B cell (primary cell): Measurements from ENCODE around the gene FMOD. TPM values are rescaled to one million over a fixed set of nuclear protein-coding genes. Genes with fewer than 3 reads are reported as not detected.
A peak's percentile ranks its signal among the peaks of the same experiment; 100 is the strongest.
"Not testable (repeated sequence)": the region's sequence is repeated elsewhere in the genome, so short reads cannot be mapped to it uniquely, and the experiment has no call there.

Experiments used
- ATAC-seq: fragments of 200-7000 bp; cut with Tn5 transposase; one replicate; pipeline ENCODE4 v1.10.0; 2021; ENCODE audit warnings: low read depth, mild to moderate bottlenecking, moderate number of reproducible peaks, moderate library complexity
- CTCF ChIA-PET: fragments of 350-600 bp; sonication (Branson Sonifier 250); formaldehyde crosslinking; loops from one replicate; lab custom pipeline; 2021; ENCODE audit warnings: antibody characterized with exemption, inconsistent platforms; lab: Charles Lee
- POLR2A ChIA-PET: fragments of 350-600 bp; sonication (Branson Sonifier 250); formaldehyde crosslinking; loops from one replicate; lab custom pipeline; 2021; ENCODE audit warnings: antibody characterized with exemption; lab: Charles Lee
- DNase-seq: peaks from one replicate; pipeline ENCODE4 v3.0.0; 2013
- H2AFZ ChIP-seq: 2 replicates; pipeline ENCODE4 v1.6.1; 2012; ENCODE audit warnings: mild to moderate bottlenecking, low read depth, low read length; ENCODE audit not compliant: insufficient read depth, poor library complexity, severe bottlenecking
- H3K27ac ChIP-seq, 2 donors: 1 replicate in 1 of 2; 2 replicates in 1 of 2; pipeline ENCODE4 v1.5.1; 2012 to 2013; ENCODE audit warnings: low read length in 2 of 2, mild to moderate bottlenecking in 2 of 2, moderate library complexity in 1 of 2
- H3K27me3 ChIP-seq, 4 experiments: fragments of 200-600 bp in 1 of 4; sonication (generic) in 1 of 4; replicated peaks in 1 of 4; 1 replicate in 2 of 4; 2 replicates in 2 of 4; pipeline versions ENCODE4 v1.6.1 to v1.7.0; 2013 to 2016; ENCODE audit warnings: low read length in 3 of 4, mild to moderate bottlenecking in 2 of 4, mixed read lengths in 1 of 4, moderate library complexity in 1 of 4; ENCODE audit not compliant: insufficient read depth in 4 of 4, control insufficient read depth in 3 of 4; ENCODE audit errors: control extremely low read depth in 1 of 4
- H3K36me3 ChIP-seq, 2 experiments: replicated peaks in 1 of 2; 1 replicate in 1 of 2; 2 replicates in 1 of 2; pipeline versions ENCODE4 v1.6.1 to v1.7.1; 2013; ENCODE audit warnings: low read length in 1 of 2; ENCODE audit not compliant: insufficient read depth in 2 of 2, control insufficient read depth in 1 of 2; ENCODE audit errors: control extremely low read depth in 1 of 2, extremely low read depth in 1 of 2
- H3K4me1 ChIP-seq, 2 donors: fragments of 200-600 bp in 1 of 2; sonication (generic) in 1 of 2; 1 replicate in 1 of 2; 2 replicates in 1 of 2; pipeline versions ENCODE4 v1.5.1 to v1.6.1; 2013 to 2017; ENCODE audit warnings: low read length in 2 of 2; ENCODE audit not compliant: control insufficient read depth in 2 of 2, insufficient read depth in 2 of 2
- H3K4me2 ChIP-seq: replicated peaks from 2 replicates; pipeline ENCODE3; 2012; ENCODE audit warnings: mild to moderate bottlenecking, low read depth, low read length; ENCODE audit not compliant: poor library complexity, severe bottlenecking
- H3K4me3 ChIP-seq, 5 experiments: fragments of 200-600 bp in 1 of 5; sonication (generic) in 1 of 5; 1 replicate in 3 of 5; 2 replicates in 2 of 5; pipeline versions ENCODE4 v1.5.1 to v1.7.0; 2011 to 2016; ENCODE audit warnings: low read length in 4 of 5, mild to moderate bottlenecking in 4 of 5, low read depth in 2 of 5, control low read depth in 1 of 5, moderate library complexity in 1 of 5; ENCODE audit not compliant: insufficient read depth in 1 of 5; ENCODE audit errors: control extremely low read depth in 1 of 5, extremely low read depth in 1 of 5
- H3K79me2 ChIP-seq: fragments of 200-600 bp; sonication (generic); one replicate; pipeline ENCODE4 v1.6.0; 2016; ENCODE audit warnings: low read length; ENCODE audit not compliant: control insufficient read depth, insufficient read depth
- H3K9ac ChIP-seq: fragments of 200-600 bp; sonication (generic); 2 replicates; pipeline ENCODE4 v1.6.1; 2017; ENCODE audit warnings: mild to moderate bottlenecking, low read length, moderate library complexity
- H3K9me3 ChIP-seq, 3 donors: one replicate each; pipeline versions ENCODE4 v1.6.1 to v1.7.1; 2013; ENCODE audit warnings: low read length in 2 of 3; ENCODE audit not compliant: control insufficient read depth in 2 of 3, insufficient read depth in 1 of 3; ENCODE audit errors: control extremely low read depth in 1 of 3
- H4K20me1 ChIP-seq: 2 replicates; pipeline ENCODE4 v1.6.0; 2012; ENCODE audit warnings: mild to moderate bottlenecking, low read length; ENCODE audit not compliant: insufficient read depth, control insufficient read depth, poor library complexity, severe bottlenecking
- H3K27ac Mint-ChIP-seq: one replicate; pipeline ENCODE4 v1.8.0; 2021; ENCODE audit warnings: mixed read lengths
- H3K27me3 Mint-ChIP-seq: one replicate; pipeline ENCODE4 v1.8.0; 2021; ENCODE audit warnings: mixed read lengths
- H3K4me1 Mint-ChIP-seq: one replicate; pipeline ENCODE4 v1.8.0; 2021; ENCODE audit warnings: mixed read lengths
- H3K4me3 Mint-ChIP-seq: one replicate; pipeline ENCODE4 v1.8.0; 2021; ENCODE audit warnings: mixed read lengths
- H3K9me3 Mint-ChIP-seq: one replicate; pipeline ENCODE4 v1.8.0; 2022; ENCODE audit warnings: mixed read lengths; ENCODE audit not compliant: insufficient read depth
- EZH2 ChIP-seq: IDR thresholded peaks from 2 replicates; pipeline ENCODE4 v1.6.1; 2012; ENCODE audit warnings: borderline replicate concordance, low read depth, mild to moderate bottlenecking, moderate library complexity, low read length; ENCODE audit not compliant: insufficient read depth, poor library complexity, severe bottlenecking
- WGBS: methylation state at CpG from one replicate; pipeline ENCODE4 v1.1.5; 2013; ENCODE audit warnings: missing lambda C conversion rate; ENCODE audit not compliant: insufficient coverage; 5-methylcytosine and 5-hydroxymethylcytosine counted together
- intact Hi-C: fragments of 100-400 bp; cut with micrococcal nuclease; formaldehyde crosslinking; loops from one replicate; pipeline ENCODE4 v1.10.0; 2022
- polyA plus RNA-seq: library from polyadenylated mRNA; depleted of rRNA; stranded (reverse); fragments of >200 nt; gene quantifications from 2 replicates; pipeline ENCODE4 v1.2.3, GENCODE V29; 2012
- total RNA-seq, 2 donors: library from RNA; stranded (reverse); fragments of 120-200 nt in 1 of 2; gene quantifications; 1 replicate in 1 of 2; 2 replicates in 1 of 2; pipeline versions ENCODE4 v1.2.3 to v1.2.4, GENCODE V29; 2013 to 2022
- TF ChIP-seq, protein P1 (sequence below): fragments of 200-600 bp; IDR thresholded peaks from one replicate; pipeline ENCODE4 v1.8.0; 2022; ENCODE audit warnings: antibody characterized with exemption, mild to moderate bottlenecking

The FMOD gene
- total and polyA plus RNA-seq, 2 donors (not counting 1 experiment from before 2014, with no cell fraction given) = not detected

DNA sequence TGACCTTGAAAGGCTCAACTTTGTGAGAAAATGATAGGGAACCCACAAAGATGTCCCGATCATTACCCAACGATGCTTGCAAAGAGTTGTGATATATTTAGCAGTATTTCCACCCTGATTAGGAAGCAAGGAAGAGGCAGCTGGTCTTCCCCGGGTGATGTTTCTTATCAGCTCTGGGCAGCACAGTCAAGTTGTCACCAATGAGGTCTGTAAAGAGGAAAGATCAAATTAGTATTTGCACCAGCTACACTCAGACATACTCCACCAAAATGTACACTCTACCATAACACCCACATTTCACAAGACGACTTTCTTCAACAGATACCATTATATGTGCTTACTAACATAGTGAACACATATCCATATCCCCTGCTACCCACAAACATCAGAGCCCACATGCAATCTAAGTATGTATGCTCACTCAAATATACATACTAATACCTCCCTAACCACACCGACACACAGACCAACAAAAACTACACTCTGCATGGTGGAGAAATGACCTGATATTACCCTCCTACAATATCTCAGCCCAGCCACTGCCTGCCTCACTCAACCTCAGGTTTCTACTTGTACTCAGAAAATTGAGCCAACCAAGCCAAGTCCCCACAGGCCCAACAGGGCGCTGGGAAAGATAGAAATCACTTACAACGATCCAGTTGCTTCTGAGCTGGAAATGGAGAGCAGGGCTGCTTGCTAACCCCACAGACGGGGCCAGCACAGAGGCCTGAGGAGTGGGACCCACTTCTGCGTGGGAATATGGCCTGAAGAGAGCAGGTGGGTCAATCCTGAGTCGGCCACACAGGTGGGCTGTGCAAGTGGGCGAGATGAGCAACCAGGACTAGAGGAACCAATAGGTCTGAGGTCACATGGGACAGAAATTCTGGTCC lies 50.2 kb downstream of the FMOD start:
- Histone ChIP-seq H4K20me1 (peaks cover 4% of the 10 kb centered on the region), H3K9me3 (no peaks in the 10 kb centered on the region), H3K4me2 (peak overlapping the region; percentile 60), H3K79me2 (peaks cover 48% of the 10 kb centered on the region), H3K9ac (peak overlapping the region; percentile 45), H2AFZ (peak overlapping the region; percentile 57), H3K27ac (peak overlapping the region; percentile 76 to 87), H3K27me3 (no peaks in the 10 kb centered on the region), H3K36me3 (no peaks in the 10 kb centered on the region), H3K4me3 (peak overlapping the region in 2 of 5 experiments; percentile 1 to 26), H3K4me1 (peaks cover 83 to 93% of the 10 kb centered on the region in 2 donors)
- DNase-seq (peak; percentile 36), ATAC-seq (no peak)
- Mint-ChIP-seq H3K27me3 (no peaks in the 10 kb centered on the region), H3K27ac (peak overlapping the region; percentile 93), H3K4me1 (peaks cover 88% of the 10 kb centered on the region), H3K9me3 (no peaks in the 10 kb centered on the region), H3K4me3 (peak overlapping the region; percentile 68)
- WGBS = 47% methylated on average over 10 of the region's 11 CpGs
- no peak for TF ChIP-seq EZH2
- TF ChIP-seq, protein P1, sequence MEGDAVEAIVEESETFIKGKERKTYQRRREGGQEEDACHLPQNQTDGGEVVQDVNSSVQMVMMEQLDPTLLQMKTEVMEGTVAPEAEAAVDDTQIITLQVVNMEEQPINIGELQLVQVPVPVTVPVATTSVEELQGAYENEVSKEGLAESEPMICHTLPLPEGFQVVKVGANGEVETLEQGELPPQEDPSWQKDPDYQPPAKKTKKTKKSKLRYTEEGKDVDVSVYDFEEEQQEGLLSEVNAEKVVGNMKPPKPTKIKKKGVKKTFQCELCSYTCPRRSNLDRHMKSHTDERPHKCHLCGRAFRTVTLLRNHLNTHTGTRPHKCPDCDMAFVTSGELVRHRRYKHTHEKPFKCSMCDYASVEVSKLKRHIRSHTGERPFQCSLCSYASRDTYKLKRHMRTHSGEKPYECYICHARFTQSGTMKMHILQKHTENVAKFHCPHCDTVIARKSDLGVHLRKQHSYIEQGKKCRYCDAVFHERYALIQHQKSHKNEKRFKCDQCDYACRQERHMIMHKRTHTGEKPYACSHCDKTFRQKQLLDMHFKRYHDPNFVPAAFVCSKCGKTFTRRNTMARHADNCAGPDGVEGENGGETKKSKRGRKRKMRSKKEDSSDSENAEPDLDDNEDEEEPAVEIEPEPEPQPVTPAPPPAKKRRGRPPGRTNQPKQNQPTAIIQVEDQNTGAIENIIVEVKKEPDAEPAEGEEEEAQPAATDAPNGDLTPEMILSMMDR = no peak
- ChIA-PET CTCF (interaction anchor here (0.8 to 4.2 kb wide), 11 partner anchors 8 to 40 kb away, joined by 3 to 80 read pairs (median 13); no protein-coding TSS in a partner anchor), POLR2A (interaction anchor here (1.1 to 6.9 kb wide), 8 partner anchors 8 to 28 kb away, joined by 7 to 100 read pairs (median 12); partner anchors contain the start of gene BTG2)
- intact Hi-C loops = no loop called here

DNA sequence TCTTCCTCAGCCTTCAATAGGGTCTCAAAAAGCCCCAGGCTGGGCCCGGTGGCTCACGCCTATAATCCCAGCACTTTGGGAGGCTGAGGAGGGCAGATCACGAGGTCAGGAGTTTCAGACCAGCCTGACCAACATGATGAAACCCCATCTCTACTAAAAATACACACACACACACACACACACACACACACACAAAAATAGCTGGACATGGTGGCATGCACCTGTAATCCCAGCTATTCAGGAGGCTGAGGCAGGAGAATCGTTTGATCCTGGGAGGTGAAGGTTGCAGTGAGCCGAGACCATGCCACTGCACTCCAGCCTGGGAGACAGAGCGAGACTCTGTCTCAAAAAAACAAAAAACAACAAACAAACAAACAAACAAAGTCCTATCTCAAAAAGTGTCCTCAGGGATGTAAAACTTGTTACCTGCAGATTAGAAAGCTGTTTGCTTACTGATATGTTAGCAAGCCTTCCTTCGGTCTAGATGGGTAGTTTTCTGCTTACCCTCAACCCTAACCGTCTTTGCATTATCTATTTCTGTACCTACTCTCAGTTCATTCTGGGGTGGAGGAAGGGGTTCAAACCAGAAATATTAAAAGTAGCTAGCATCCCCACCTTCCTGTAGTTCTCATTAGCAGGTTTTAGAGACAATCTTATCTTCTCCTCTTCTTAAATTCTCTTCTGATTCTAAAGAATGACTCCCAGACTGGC lies 51.0 kb downstream of the FMOD start:
- POLR2A ChIA-PET = interaction anchor here (0.6 to 6.9 kb wide), 11 partner anchors 9 to 38 kb away, joined by 3 to 100 read pairs (median 10); partner anchors contain the start of gene BTG2
- peaks cover 94% of the 10 kb centered on the region for H3K4me1 Mint-ChIP-seq
- H3K4me1 ChIP-seq = peaks cover 91 to 100% of the 10 kb centered on the region in 2 donors
- H3K27me3 ChIP-seq, ATAC-seq, H3K27me3 Mint-ChIP-seq, H3K36me3 ChIP-seq, H3K9me3 ChIP-seq, H3K9me3 Mint-ChIP-seq, H4K20me1 ChIP-seq: not testable (repeated sequence)
- intact Hi-C loops = loop anchor here (1.0 kb wide), 1 partner anchor 9 kb away; no protein-coding TSS in a partner anchor
- H3K4me2 ChIP-seq = peak overlapping the region; percentile 60
- DNase-seq = peak; percentile 49
- H2AFZ ChIP-seq = peak overlapping the region; percentile 57
- peaks cover 49% of the 10 kb centered on the region for H3K79me2 ChIP-seq
- peak overlapping the region; percentile 68 for H3K4me3 Mint-ChIP-seq
- peak overlapping the region in 3 of 5 experiments; percentile 5 to 26 (median 17) for H3K4me3 ChIP-seq
- CTCF ChIA-PET = interaction anchor here (0.8 to 4.2 kb wide), 12 partner anchors 9 to 41 kb away, joined by 3 to 80 read pairs (median 11); no protein-coding TSS in a partner anchor
- H3K27ac ChIP-seq = peak overlapping the region; percentile 76 to 87
- H3K9ac ChIP-seq = peak overlapping the region; percentile 45
- WGBS = no CpG with 5 or more reads among the region's 8 CpGs
- H3K27ac Mint-ChIP-seq = peak overlapping the region; percentile 93
